GM15510 (cell line): ENCODE data around the gene PCDHGB4.
"Not testable (repeated sequence)": the region's sequence is repeated elsewhere in the genome, so short reads cannot be mapped to it uniquely, and the experiment has no call there.

Experiments used
- POLR2A ChIP-seq: IDR thresholded peaks from 3 replicates; pipeline ENCODE4 v1.6.1; 2011; ENCODE audit warnings: borderline replicate concordance; ENCODE audit not compliant: insufficient read length; ENCODE audit errors: extremely low read depth

PCDHGB4 gene

DNA sequence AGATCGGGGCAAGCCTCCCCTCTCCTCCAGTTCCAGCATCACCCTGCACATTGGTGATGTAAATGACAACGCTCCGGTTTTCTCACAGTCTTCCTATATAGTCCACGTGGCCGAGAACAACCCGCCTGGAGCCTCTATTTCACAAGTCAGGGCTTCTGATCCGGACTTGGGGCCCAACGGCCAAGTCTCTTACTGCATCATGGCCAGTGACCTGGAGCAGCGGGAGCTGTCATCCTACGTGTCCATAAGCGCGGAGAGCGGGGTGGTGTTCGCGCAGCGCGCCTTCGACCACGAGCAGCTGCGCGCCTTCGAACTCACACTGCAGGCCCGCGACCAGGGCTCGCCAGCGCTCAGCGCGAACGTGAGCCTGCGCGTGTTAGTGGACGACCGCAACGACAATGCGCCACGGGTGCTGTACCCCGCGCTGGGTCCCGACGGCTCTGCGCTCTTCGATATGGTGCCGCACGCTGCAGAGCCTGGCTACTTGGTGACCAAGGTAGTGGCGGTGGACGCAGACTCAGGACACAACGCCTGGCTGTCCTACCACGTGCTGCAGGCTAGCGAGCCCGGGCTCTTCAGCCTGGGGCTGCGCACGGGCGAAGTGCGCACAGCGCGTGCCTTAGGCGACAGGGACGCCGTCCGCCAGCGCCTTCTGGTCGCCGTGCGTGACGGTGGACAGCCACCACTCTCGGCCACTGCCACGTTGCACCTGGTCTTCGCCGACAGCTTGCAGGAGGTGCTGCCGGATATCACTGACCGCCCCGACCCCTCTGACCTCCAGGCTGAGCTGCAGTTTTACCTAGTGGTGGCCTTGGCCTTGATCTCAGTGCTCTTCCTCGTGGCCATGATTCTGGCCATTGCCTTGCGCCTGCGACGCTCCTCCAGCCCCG lies 1.9 kb downstream of the PCDHGB4 start:
- TF ChIP-seq POLR2A = no peak

DNA sequence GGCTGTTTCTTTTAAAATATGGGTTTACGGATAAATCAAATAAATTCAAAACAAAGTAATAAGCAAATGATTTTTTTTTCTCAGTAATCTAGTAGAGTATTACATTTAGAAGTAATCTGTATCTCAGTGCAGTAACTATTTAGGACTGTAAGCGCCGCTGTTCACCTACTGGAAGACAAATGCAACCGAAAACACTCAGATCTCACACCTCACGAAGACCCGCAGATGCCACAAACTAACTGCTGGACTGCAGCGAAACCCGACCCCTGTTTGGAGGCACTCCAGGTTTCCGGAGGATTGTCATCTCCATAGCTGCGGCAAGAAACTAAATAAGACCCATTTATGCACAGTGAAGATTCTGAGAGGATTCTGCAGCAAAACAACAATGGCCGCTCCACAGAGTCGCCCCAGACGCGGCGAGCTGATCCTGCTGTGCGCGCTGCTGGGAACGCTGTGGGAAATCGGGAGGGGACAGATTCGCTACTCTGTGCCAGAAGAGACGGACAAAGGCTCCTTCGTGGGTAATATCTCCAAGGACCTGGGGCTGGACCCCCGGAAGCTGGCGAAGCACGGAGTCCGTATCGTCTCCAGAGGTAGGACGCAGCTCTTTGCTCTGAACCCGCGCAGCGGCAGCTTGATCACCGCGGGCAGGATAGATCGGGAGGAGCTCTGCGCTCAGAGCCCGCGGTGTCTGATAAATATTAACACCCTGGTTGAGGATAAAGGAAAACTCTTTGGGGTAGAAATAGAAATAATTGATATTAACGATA lies 5.1 kb downstream of the PCDHGB4 start, which contains the start of gene PCDHGA8:
Gene PCDHGA8, plus strand, starts transcription at position 205 of the 770 bp plus-strand sequence. Its CDS starts 181 bp downstream, at position 386.
- no peak for TF ChIP-seq POLR2A

DNA sequence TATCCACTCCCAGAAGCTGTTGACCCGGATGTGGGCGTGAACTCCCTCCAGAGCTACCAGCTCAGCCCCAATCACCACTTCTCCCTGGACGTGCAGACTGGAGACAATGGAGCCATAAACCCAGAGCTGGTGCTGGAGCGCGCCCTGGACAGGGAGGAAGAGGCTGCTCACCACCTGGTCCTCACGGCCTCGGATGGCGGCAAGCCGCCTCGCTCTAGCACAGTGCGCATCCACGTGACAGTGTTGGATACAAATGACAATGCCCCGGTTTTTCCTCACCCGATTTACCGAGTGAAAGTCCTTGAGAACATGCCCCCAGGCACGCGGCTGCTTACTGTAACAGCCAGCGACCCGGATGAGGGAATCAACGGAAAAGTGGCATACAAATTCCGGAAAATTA lies 5.8 kb downstream of the PCDHGB4 start:
- no peak for TF ChIP-seq POLR2A

DNA sequence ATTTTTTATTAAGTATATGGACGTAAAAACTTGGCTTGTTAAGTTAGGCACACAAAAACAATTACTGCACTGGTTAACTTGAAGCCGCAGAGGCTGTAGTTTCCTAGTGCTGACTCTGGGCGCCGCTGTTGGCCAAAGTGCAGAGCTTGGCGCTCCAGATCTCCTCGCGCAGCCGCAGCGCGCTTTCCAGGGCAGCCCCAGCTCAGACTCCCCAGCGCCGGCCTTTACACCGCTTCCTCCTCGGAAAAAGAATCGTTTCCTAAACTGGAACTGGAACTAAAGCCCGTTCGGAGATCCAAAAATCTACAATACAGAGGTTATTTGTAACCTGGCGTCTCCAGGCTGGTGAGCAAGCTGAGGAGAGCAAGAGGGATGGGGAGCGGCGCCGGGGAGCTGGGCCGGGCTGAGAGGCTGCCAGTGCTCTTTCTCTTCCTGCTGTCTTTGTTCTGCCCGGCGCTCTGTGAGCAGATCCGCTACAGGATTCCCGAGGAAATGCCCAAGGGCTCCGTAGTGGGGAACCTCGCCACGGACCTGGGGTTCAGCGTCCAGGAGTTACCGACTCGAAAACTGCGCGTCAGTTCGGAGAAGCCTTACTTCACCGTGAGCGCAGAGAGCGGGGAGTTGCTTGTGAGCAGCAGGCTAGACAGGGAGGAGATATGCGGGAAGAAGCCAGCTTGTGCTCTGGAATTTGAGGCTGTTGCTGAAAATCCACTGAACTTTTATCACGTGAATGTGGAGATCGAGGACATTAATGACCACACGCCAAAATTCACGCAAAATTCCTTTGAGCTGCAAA lies 10.5 kb downstream of the PCDHGB4 start, which contains the start of gene PCDHGB5:
Gene PCDHGB5, plus strand, starts transcription at position 192 of the 796 bp plus-strand sequence. Its CDS starts 181 bp downstream, at position 373.
- TF ChIP-seq POLR2A = not testable (repeated sequence)

DNA sequence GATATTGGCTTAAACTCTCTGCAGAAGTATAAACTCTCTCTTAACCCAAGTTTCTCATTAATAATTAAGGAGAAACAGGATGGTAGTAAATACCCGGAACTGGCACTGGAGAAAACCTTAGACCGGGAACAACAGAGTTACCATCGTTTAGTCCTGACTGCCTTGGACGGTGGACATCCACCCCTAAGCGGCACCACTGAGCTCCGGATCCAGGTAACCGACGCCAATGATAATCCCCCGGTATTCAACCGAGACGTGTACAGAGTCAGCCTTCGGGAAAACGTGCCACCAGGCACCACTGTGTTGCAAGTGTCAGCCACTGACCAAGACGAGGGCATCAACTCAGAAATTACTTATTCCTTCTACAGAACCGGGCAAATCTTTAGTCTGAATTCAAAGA lies 11.1 kb downstream of the PCDHGB4 start:
- no peak for TF ChIP-seq POLR2A

DNA sequence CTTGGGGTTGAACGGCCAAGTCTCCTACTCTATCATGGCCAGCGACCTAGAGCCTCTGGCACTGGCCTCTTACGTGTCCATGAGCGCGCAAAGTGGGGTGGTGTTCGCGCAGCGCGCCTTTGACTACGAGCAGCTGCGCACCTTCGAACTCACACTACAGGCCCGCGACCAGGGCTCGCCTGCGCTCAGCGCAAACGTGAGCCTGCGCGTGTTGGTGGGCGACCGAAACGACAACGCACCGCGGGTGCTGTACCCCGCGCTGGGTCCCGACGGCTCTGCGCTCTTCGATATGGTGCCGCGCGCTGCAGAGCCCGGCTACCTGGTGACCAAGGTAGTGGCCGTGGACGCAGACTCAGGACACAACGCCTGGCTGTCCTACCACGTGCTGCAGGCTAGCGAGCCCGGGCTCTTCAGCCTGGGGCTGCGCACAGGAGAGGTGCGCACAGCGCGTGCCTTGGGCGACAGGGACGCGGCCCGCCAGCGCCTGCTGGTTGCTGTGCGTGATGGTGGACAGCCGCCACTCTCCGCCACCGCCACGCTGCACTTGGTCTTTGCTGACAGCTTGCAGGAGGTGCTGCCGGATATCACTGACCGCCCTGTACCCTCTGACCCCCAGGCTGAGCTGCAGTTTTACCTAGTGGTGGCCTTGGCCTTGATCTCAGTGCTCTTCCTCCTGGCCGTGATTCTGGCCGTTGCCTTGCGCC lies 12.2 kb downstream of the PCDHGB4 start:
- TF ChIP-seq POLR2A = no peak

DNA sequence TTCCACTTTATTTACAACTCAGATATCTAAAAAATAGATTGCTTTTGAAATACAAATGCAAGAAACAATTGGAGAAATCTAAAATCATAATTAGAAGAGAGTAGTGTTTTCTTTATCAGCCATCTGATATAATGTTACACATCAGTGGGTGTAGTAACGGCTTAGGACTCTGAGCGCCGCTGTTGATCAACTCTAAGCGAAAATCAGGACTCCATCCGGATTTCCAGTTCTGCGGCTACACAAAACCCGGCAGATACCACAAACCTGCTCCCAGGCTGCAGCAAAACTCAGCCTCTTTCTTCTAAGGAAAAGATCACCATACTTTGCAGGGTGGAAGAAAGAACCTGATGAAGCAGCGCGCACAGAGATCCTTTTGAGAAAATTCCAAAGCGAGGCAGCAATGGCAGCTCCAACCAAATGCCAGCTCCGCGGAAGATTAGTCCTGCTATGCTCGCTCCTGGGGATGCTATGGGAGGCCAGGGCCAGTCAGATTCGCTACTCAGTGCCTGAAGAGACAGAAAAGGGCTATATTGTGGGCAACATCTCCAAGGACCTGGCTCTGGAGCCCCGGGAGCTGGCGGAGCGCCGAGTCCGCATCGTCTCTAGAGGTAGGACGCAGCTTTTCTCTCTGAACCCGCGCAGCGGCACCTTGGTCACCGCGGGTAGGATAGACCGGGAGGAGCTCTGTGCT lies 15.2 kb downstream of the PCDHGB4 start, which contains the start of gene PCDHGA9:
Gene PCDHGA9, plus strand, starts transcription at position 226 of the 691 bp plus-strand sequence. Its CDS starts 175 bp downstream, at position 401.
- no peak for TF ChIP-seq POLR2A

DNA sequence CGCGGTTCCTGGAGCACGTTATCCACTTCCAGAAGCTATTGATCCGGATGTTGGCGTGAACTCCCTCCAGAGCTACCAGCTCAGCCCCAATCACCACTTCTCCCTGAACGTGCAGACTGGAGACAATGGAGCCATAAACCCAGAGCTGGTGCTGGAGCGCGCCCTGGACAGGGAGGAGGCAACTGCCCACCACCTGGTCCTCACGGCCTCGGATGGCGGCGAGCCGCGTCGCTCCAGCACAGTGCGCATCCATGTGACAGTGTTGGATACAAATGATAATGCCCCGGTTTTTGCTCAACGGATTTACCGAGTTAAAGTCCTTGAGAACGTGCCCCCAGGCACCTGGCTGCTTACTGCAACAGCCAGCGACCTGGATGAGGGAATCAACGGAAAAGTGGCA lies 15.9 kb downstream of the PCDHGB4 start:
- TF ChIP-seq POLR2A = no peak

DNA sequence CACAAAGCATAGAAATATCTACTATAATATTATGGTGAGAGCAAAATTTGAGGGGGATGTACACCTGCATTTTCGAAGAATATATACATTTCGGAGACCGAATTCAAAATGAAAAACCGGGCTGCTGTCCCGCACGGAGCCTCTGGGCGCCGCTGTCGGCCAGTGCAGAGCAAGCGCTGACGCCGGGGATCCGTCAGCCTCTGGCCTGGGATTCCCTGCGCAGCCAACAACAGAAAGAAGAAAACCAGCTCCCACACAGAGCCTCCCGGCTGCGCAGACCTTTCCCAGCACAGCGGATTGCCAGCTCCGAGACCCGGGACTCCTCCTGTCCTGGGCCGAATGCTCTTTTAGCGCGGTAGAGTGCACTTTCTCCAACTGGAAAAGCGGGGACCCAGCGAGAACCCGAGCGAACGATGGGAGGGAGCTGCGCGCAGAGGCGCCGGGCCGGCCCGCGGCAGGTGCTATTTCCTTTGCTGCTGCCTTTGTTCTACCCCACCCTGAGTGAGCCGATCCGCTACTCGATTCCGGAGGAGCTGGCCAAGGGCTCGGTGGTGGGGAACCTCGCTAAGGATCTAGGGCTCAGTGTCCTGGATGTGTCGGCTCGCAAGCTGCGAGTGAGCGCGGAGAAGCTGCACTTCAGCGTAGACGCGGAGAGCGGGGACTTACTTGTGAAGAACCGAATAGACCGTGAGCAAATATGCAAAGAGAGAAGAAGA lies 20.4 kb downstream of the PCDHGB4 start, which contains the start of gene PCDHGB6:
Gene PCDHGB6, plus strand, starts transcription at position 232 of the 716 bp plus-strand sequence. Its CDS starts 182 bp downstream, at position 414.
- not testable (repeated sequence) for TF ChIP-seq POLR2A

DNA sequence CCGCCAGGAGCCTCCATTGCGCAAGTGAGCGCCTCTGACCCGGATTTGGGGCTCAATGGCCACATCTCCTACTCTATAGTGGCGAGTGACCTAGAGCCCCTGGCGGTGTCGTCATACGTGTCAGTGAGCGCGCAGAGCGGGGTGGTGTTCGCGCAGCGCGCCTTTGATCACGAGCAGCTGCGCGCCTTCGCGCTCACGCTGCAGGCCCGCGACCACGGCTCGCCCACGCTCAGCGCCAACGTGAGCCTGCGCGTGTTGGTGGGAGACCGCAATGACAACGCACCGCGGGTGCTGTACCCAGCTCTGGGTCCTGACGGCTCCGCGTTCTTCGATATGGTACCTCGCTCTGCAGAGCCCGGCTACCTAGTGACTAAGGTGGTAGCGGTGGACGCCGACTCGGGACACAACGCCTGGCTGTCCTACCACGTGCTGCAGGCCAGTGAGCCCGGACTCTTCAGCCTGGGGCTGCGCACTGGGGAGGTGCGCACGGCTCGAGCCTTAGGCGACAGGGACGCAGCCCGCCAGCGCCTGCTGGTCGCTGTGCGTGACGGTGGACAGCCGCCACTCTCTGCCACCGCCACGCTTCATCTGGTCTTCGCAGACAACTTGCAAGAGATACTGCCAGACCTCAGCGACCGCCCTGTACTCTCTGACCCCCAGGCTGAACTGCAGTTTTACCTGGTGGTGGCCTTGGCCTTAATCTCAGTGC lies 22.3 kb downstream of the PCDHGB4 start:
- TF ChIP-seq POLR2A = no peak

DNA sequence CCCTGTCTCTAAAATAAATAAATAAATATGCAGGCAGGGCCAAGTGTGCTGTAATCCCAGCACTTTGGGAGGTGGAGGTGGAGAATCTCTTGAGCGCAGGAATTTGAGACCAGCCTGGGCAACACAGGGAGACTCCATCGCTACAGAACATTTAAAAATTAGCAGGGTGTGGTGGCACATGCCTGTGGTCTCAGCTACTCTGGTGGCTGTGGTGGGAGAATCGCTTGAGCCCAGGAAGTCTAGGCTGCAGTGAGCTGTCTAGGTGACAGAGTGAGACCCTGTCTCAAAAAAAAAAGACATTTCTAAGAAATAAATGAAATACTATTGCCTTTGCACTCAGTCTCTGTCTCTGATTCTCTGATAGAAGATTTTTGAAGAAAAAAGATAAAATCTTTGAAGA lies 24.1 kb downstream of the PCDHGB4 start:
- TF ChIP-seq POLR2A = no peak
